CD4-positive, alpha-beta T cell treated with Interleukin-12 subunit alpha and Interleukin-12 subunit beta, for 1 hour (primary cell): ENCODE measurements around the gene SMIM45.
A peak's percentile ranks its signal among the peaks of the same experiment; 100 is the strongest.

Source experiments
- DNase-seq: peaks from one replicate; pipeline ENCODE4 v3.0.0-alpha.2; 2020

Gene SMIM45

GRCh38 chr22:41974691-41975290 is 22.8 kb downstream of the SMIM45 start:
- no peak for DNase-seq

- no peak for DNase-seq
Measured at GRCh38 chr22:41975299-41976069, 23.5 kb downstream of the SMIM45 start.

GRCh38 chr22:41976070-41976901 is 24.3 kb downstream of the SMIM45 start:
- peak; percentile 58 for DNase-seq

GRCh38 chr22:41976961-41977566 is 25.1 kb downstream of the SMIM45 start:
- peak; percentile 11 for DNase-seq

GRCh38 chr22:41978732-41979131 is 26.8 kb downstream of the SMIM45 start:
- no peak for DNase-seq

- no peak for DNase-seq
Measured at GRCh38 chr22:41979423-41980250, 27.7 kb downstream of the SMIM45 start.

GRCh38 chr22:41982865-41983264 is 30.9 kb downstream of the SMIM45 start:
- no peak for DNase-seq

GRCh38 chr22:41983513-41984405 is 31.8 kb downstream of the SMIM45 start:
- DNase-seq, result no peak

- no peak for DNase-seq
Measured at GRCh38 chr22:41987276-41987675, 35.3 kb downstream of the SMIM45 start.

- no peak for DNase-seq
Measured at GRCh38 chr22:41989246-41989645, 37.3 kb downstream of the SMIM45 start.

- no peak for DNase-seq
Measured at GRCh38 chr22:41991111-41991510, 39.2 kb downstream of the SMIM45 start.

GRCh38 chr22:41992496-41992895 is 40.5 kb downstream of the SMIM45 start:
- no peak for DNase-seq

GRCh38 chr22:41995211-41995610 is 43.3 kb downstream of the SMIM45 start:
- no peak for DNase-seq

GRCh38 chr22:41996826-41997225 is 44.9 kb downstream of the SMIM45 start:
- DNase-seq, result no peak

GRCh38 chr22:41998361-41999261 is 46.7 kb downstream of the SMIM45 start, which contains the start of gene WBP2NL:
Gene WBP2NL (plus strand): TSS chr22:41998788. CDS start chr22:41998819, 31 bp downstream.
- peak; percentile 93 for DNase-seq

- DNase-seq, result no peak
Measured at GRCh38 chr22:42000466-42000865, 48.5 kb downstream of the SMIM45 start.

- DNase-seq, result no peak
Measured at GRCh38 chr22:42001121-42001520, 49.2 kb downstream of the SMIM45 start.

- no peak for DNase-seq
Measured at GRCh38 chr22:42001706-42002105, 49.8 kb downstream of the SMIM45 start.

GRCh38 chr22:42007922-42008321 is 56.0 kb downstream of the SMIM45 start:
- no peak for DNase-seq
